SU-DHL-6 (cell line): Measurements from ENCODE around the gene SLC6A11.

Experiments
- CTCF ChIP-seq: fragments of 200-600 bp; sonication (generic); IDR thresholded peaks from one replicate; pipeline ENCODE4 v1.5.1; 2017; ENCODE audit warnings: antibody characterized with exemption, mild to moderate bottlenecking, low read length, moderate library complexity; ENCODE audit not compliant: insufficient read depth, poor library complexity, severe bottlenecking
- EZH2phosphoT487 ChIP-seq: fragments of 200-600 bp; sonication (generic), shearing (Covaris generic); conservative IDR thresholded peaks from 2 replicates; pipeline ENCODE4 v1.6.1; 2018; ENCODE audit warnings: mild to moderate bottlenecking, antibody characterized with exemption, low read length, moderate library complexity, mixed read lengths

GRCh38 chr3:10918011-10918410, 102.0 kb downstream of the SLC6A11 start:
- TF ChIP-seq CTCF (no peak), EZH2phosphoT487 (no peak)
